ENCODE measurements around the gene STMP1. TPM values are rescaled to one million over a fixed set of nuclear protein-coding genes. Genes with fewer than 3 reads are reported as not detected.

STMP1 gene
- polyA plus RNA-seq, 1 of the 3 experiments (the other 2 are of a cell fraction) = 26.0 TPM

- Histone ChIP-seq H3K36me3 (replicated peaks in 1 of 2; ENCODE audit: control insufficient read depth in 1 of 2, insufficient read depth in 2 of 2, low read length in 1 of 2) (peaks cover 0 to 7% of the 10 kb centered on the region in 2 experiments), H3F3A (replicated peaks; ENCODE audit: insufficient read depth) (peaks cover 5% of the 10 kb centered on the region), H3K27me3 (ENCODE audit: insufficient read depth) (no peaks in the 10 kb centered on the region), H3K4me3 (ENCODE audit: low read depth in 2 of 2, low read length in 1 of 2) (no peak overlapping the region), H3K9me2 (no peaks in the 10 kb centered on the region), H3K4me2 (no peak overlapping the region), H2AFZ (ENCODE audit: low read depth) (no peak overlapping the region), H3K79me2 (ENCODE audit: insufficient read depth) (no peaks in the 10 kb centered on the region), H4K20me1 (ENCODE audit: insufficient read depth) (no peaks in the 10 kb centered on the region), H3K27ac (ENCODE audit: low read depth in 2 of 2, low read length in 1 of 2) (no peak overlapping the region; a peak in 1 of 4 replicates), H3K4me1 (ENCODE audit: control insufficient read depth in 1 of 2, insufficient read depth in 2 of 2, low read depth in 1 of 2, low read length in 1 of 2) (peaks cover 0 to 5% of the 10 kb centered on the region in 2 experiments; a peak in 1 of 4 replicates), H3K9ac (no peak overlapping the region), H3K9me3 (no peaks in the 10 kb centered on the region)
- TF ChIP-seq YY1 (IDR thresholded peaks at IDR 0.05; ENCODE audit: low read depth) (no peak), USF2 (IDR thresholded peaks at IDR 0.05; ENCODE audit: borderline replicate concordance, low read depth, low read length) (no peak), RXRA (IDR thresholded peaks at IDR 0.05; ENCODE audit: borderline replicate concordance, low read depth) (no peak), PBX3 (IDR thresholded peaks at IDR 0.05) (no peak)
- CTCF ChIA-PET = interaction anchor here (0.9 to 4.0 kb wide), 7 partner anchors 12 to 42 kb away, joined by 3 to 46 read pairs (median 5); partner anchors contain the start of gene STMP1
- DNase-seq = no peak
- WGBS (ENCODE audit: low lambda C conversion rate) = 70% methylated on average over 5 of the region's 5 CpGs
- POLR2A ChIA-PET = no interaction called here
Measured at GRCh38 chr7:135704698-135705097, 42.4 kb downstream of the STMP1 start.

- Histone ChIP-seq H3K4me2 (no peak overlapping the region), H3K36me3 (replicated peaks in 1 of 2; ENCODE audit: control insufficient read depth in 1 of 2, insufficient read depth in 2 of 2, low read length in 1 of 2) (peaks cover 0 to under 1% of the 10 kb centered on the region in 2 experiments), H3K79me2 (ENCODE audit: insufficient read depth) (no peaks in the 10 kb centered on the region), H3K4me3 (ENCODE audit: low read depth in 2 of 2, low read length in 1 of 2) (no peak overlapping the region), H2AFZ (ENCODE audit: low read depth) (no peak overlapping the region), H3F3A (replicated peaks; ENCODE audit: insufficient read depth) (peaks cover 9% of the 10 kb centered on the region), H3K27me3 (ENCODE audit: insufficient read depth) (no peaks in the 10 kb centered on the region), H4K20me1 (ENCODE audit: insufficient read depth) (no peaks in the 10 kb centered on the region), H3K9ac (no peak overlapping the region), H3K9me2 (no peaks in the 10 kb centered on the region), H3K4me1 (ENCODE audit: control insufficient read depth in 1 of 2, insufficient read depth in 2 of 2, low read depth in 1 of 2, low read length in 1 of 2) (peaks cover 2 to 11% of the 10 kb centered on the region in 2 experiments; a peak in 2 of 4 replicates), H3K9me3 (no peaks in the 10 kb centered on the region), H3K27ac (ENCODE audit: low read depth in 2 of 2, low read length in 1 of 2) (no peak overlapping the region)
- no peak for TF ChIP-seq GATA2 (CRISPR knock-in tag; IDR thresholded peaks at IDR 0.05)
- TF ChIP-seq TEAD4 (IDR thresholded peaks at IDR 0.05; ENCODE audit: borderline replicate concordance, insufficient read depth) = no peak
- TF ChIP-seq POLR2AphosphoS5 (IDR thresholded peaks at IDR 0.05; ENCODE audit: low read depth, low read length) = no peak
- TF ChIP-seq IRF3 (IDR thresholded peaks at IDR 0.05; ENCODE audit: low read depth, low read length) = no peak
- TF ChIP-seq RCOR1 (IDR thresholded peaks at IDR 0.05; ENCODE audit: low read length) = no peak
- no peak for TF ChIP-seq CHD2 (IDR thresholded peaks at IDR 0.05; ENCODE audit: low read length, partially characterized antibody)
- ChIA-PET POLR2A (interaction anchor here (0.9 kb wide), 1 partner anchor 24 kb away, joined by 4 read pairs; no protein-coding TSS in a partner anchor), CTCF (interaction anchor here (0.8 to 4.0 kb wide), 6 partner anchors 13 to 95 kb away, joined by 3 to 46 read pairs (median 4); no protein-coding TSS in a partner anchor)
- DNase-seq = no peak
- WGBS (ENCODE audit: low lambda C conversion rate) = 93% methylated on average over 20 of the region's 20 CpGs
Measured at GRCh38 chr7:135706038-135706742, 43.9 kb downstream of the STMP1 start.
